Ishikawa (cell line): ENCODE measurements around the gene CUBN.

Experiments used
- FOXM1 ChIP-seq: IDR thresholded peaks from 2 replicates; pipeline ENCODE4 v1.6.1; 2012; ENCODE audit warnings: low read depth, borderline replicate concordance
- TAF1 ChIP-seq: IDR thresholded peaks from 2 replicates; pipeline ENCODE4 v1.6.1; 2012; ENCODE audit warnings: low read depth, mild to moderate bottlenecking
- TF ChIP-seq, protein P1 (sequence below): IDR thresholded peaks from 2 replicates; pipeline ENCODE4 v1.6.1; 2012; ENCODE audit warnings: low read depth, mild to moderate bottlenecking

DNA sequence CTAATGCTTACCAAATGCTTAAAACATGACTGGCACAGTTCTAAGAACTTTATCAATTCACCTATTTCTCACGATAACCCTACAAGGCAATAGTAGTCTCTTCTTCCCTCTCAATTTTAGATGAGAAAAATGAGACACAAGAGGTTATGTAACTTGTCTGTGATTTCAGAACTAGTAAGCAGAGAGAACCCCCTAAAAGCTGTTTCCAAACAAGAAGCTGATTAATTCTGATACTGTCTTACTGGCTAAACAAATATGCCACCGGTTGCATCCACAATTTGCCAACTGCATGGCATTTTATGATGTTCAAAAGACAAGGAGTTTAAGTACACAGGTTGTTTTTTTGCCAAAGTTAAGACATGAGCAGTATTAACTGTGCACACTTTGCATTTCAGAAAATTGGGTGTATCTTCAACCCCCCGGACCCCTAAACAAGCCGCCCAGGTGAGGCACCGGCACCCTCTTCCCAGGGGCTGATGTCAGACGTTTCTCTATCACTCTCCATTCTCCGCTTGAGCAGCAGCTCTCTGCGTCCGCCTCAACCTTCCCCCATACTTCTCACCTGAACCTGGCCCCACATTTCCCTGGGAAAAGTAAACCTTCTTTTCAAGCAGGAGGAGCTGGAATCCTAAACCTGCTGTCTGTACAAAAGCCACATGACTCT is 334.1 kb downstream of the CUBN start:
- TF ChIP-seq TAF1 (no peak), FOXM1 (no peak)
- TF ChIP-seq, protein P1, sequence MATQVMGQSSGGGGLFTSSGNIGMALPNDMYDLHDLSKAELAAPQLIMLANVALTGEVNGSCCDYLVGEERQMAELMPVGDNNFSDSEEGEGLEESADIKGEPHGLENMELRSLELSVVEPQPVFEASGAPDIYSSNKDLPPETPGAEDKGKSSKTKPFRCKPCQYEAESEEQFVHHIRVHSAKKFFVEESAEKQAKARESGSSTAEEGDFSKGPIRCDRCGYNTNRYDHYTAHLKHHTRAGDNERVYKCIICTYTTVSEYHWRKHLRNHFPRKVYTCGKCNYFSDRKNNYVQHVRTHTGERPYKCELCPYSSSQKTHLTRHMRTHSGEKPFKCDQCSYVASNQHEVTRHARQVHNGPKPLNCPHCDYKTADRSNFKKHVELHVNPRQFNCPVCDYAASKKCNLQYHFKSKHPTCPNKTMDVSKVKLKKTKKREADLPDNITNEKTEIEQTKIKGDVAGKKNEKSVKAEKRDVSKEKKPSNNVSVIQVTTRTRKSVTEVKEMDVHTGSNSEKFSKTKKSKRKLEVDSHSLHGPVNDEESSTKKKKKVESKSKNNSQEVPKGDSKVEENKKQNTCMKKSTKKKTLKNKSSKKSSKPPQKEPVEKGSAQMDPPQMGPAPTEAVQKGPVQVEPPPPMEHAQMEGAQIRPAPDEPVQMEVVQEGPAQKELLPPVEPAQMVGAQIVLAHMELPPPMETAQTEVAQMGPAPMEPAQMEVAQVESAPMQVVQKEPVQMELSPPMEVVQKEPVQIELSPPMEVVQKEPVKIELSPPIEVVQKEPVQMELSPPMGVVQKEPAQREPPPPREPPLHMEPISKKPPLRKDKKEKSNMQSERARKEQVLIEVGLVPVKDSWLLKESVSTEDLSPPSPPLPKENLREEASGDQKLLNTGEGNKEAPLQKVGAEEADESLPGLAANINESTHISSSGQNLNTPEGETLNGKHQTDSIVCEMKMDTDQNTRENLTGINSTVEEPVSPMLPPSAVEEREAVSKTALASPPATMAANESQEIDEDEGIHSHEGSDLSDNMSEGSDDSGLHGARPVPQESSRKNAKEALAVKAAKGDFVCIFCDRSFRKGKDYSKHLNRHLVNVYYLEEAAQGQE, result no peak
